Measurements from ENCODE around the gene ARHGAP44.

Gene ARHGAP44

GRCh38 chr17:13025687-13026086 is 236.4 kb downstream of the ARHGAP44 start:
- H3K27me3 Mint-ChIP-seq = peaks cover 4% of the 10 kb centered on the region
- H3K4me3 Mint-ChIP-seq = no peak overlapping the region
- H3K27ac Mint-ChIP-seq = no peak overlapping the region
- no peaks in the 10 kb centered on the region for H3K4me1 Mint-ChIP-seq
- no peaks in the 10 kb centered on the region for H3K36me3 Mint-ChIP-seq
- no peaks in the 10 kb centered on the region for H3K9me3 Mint-ChIP-seq

DNA sequence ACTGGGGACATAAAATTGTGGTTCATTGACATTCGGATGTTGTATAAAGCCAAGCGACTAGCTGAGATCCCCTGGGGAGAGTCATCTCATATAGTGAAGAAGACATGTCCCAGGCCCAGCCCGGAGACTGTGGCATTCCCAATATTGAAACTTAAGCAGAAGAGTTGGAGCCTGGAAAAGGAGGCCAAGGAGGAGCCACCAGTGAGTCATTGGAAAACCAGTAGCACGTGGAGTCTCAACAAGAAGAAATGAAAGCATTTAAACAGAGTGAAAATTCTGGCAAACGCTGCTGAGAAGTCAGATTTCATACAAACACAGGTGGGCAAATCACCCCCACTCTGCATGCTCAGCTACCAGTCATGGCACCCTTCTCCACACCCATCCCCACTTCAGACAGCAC is 237.9 kb downstream of the ARHGAP44 start:
- Mint-ChIP-seq H3K4me1 (peaks cover 13% of the 10 kb centered on the region), H3K9me3 (no peaks in the 10 kb centered on the region), H3K36me3 (no peaks in the 10 kb centered on the region), H3K27ac (peak overlapping the region; percentile 42), H3K27me3 (peaks cover 4% of the 10 kb centered on the region), H3K4me3 (no peak overlapping the region)

GRCh38 chr17:13029340-13029739 is 240.0 kb downstream of the ARHGAP44 start:
- Mint-ChIP-seq H3K36me3 (no peaks in the 10 kb centered on the region), H3K9me3 (no peaks in the 10 kb centered on the region), H3K27ac (no peak overlapping the region), H3K27me3 (peaks cover 4% of the 10 kb centered on the region), H3K4me3 (no peak overlapping the region), H3K4me1 (peaks cover 15% of the 10 kb centered on the region)

DNA sequence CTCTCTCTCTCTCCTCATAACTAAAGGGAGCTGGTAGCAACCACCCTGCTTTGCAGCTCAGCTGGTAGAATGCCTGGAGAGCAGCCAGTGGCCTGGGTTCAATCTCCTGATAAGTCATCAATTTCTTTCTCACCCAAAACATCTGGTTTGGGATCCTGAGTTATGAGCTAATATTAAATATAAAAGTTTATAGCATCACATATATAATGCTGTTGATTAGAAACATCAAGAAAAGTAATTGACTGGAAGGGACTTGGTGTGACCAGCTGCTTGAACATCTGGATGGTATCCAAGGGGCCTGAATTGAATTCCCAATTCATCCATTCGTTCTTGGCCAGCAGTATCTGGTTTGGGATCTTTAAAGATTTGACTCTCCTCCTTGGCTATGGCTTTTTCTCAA is 240.8 kb downstream of the ARHGAP44 start:
- H3K27me3 Mint-ChIP-seq = peaks cover 4% of the 10 kb centered on the region
- no peaks in the 10 kb centered on the region for H3K9me3 Mint-ChIP-seq
- H3K4me3 Mint-ChIP-seq = no peak overlapping the region
- no peaks in the 10 kb centered on the region for H3K36me3 Mint-ChIP-seq
- no peak overlapping the region for H3K27ac Mint-ChIP-seq
- H3K4me1 Mint-ChIP-seq = peaks cover 15% of the 10 kb centered on the region

GRCh38 chr17:13030459-13031300 is 241.4 kb downstream of the ARHGAP44 start:
- H3K27ac Mint-ChIP-seq = no peak overlapping the region
- H3K4me3 Mint-ChIP-seq = no peak overlapping the region
- peaks cover 4% of the 10 kb centered on the region for H3K9me3 Mint-ChIP-seq
- H3K36me3 Mint-ChIP-seq = peaks cover 1% of the 10 kb centered on the region
- peaks cover 4% of the 10 kb centered on the region for H3K27me3 Mint-ChIP-seq
- H3K4me1 Mint-ChIP-seq = peaks cover 15% of the 10 kb centered on the region

- Mint-ChIP-seq H3K4me3 (no peak overlapping the region), H3K9me3 (peaks cover 4% of the 10 kb centered on the region), H3K4me1 (peaks cover 15% of the 10 kb centered on the region), H3K36me3 (peaks cover 1% of the 10 kb centered on the region), H3K27me3 (peaks cover 1% of the 10 kb centered on the region), H3K27ac (peak overlapping the region; percentile 20)
Observed at GRCh38 chr17:13031718-13032350, 242.5 kb downstream of the ARHGAP44 start.

DNA sequence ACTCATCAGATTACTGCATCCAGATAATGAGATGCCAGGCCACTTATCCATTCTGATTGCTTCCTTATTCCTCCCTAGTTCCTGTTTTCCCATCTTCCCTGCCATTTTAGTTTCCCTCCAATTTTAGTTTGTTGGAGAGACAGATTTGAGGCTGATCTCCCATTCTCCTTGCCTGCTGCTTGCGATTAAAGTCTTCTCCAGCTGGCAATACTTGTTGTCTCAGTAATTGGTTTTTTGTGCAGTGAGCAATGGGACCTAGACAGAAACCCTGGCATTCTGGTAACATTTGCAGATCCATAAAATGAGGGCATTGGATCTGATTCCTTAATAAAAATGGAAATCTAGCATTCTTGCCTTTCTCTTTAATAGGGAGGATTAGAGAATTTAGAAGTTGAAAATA is 246.1 kb downstream of the ARHGAP44 start:
- peaks cover 15% of the 10 kb centered on the region for H3K4me1 Mint-ChIP-seq
- no peak overlapping the region for H3K4me3 Mint-ChIP-seq
- peaks cover 1% of the 10 kb centered on the region for H3K36me3 Mint-ChIP-seq
- peaks cover 4% of the 10 kb centered on the region for H3K9me3 Mint-ChIP-seq
- H3K27ac Mint-ChIP-seq = no peak overlapping the region
- no peaks in the 10 kb centered on the region for H3K27me3 Mint-ChIP-seq

DNA sequence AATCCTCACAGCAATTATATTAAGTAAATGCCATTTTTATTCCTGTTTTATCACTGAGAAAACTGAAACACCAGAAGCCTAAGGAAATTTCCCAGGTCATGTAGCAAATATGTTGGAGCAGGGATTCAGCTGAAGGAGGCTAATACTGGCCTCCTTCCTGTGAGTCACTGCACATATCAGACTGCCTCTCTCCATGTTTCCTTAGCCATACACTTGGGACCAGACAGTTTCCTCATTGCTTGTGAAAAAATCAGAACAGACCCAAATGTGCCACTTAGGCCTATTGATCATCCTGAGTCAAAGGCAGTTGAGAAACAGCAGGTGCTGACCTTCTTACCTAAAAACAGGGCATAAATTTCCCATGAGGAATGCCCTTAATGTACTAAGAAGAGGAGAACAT is 247.5 kb downstream of the ARHGAP44 start:
- peaks cover 1% of the 10 kb centered on the region for H3K36me3 Mint-ChIP-seq

DNA sequence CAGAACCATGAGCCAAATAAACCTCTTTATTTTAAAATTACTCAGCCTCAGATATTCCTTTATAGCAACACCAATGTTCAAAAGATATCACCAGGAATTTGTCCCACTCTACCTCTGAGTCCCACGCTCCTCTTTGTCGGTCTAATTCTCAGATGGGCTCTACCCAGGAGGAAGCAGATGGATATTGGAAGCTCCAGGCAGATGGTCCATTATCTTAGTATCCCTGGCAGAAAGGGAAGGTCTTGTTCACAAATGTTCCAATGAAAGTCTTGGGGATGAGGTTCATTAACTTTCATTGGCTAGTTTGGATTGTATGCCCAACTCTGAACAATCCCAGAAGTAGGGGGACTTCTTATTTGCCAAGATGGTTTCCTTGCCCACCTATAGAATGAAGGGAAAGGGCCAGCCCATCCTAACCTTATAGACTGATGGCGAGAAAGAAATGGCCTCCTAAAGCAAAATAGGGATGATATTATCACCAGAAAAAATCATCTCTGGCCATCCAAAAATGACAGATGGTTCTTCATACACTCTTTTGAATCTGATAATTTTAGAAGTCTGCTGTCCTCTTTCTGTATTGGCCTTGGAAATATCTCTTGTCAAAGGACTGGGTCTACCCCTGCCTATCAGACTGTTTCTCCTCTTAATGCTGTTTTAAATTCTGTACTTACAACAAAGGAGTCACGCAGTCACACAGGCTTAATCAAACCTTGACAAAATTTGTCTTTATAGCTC is 249.8 kb downstream of the ARHGAP44 start:
- peaks cover 1% of the 10 kb centered on the region for H3K36me3 Mint-ChIP-seq
- H3K27me3 Mint-ChIP-seq = peaks cover 5% of the 10 kb centered on the region
- H3K4me3 Mint-ChIP-seq = no peak overlapping the region
- no peaks in the 10 kb centered on the region for H3K4me1 Mint-ChIP-seq
- peaks cover 4% of the 10 kb centered on the region for H3K9me3 Mint-ChIP-seq
- H3K27ac Mint-ChIP-seq = no peak overlapping the region

More for the DNA sequence above, 247.5 kb downstream of the ARHGAP44 start:
- Mint-ChIP-seq H3K9me3 (peaks cover 4% of the 10 kb centered on the region), H3K27me3 (peaks cover 1% of the 10 kb centered on the region), H3K4me1 (peaks cover 6% of the 10 kb centered on the region), H3K4me3 (no peak overlapping the region), H3K27ac (no peak overlapping the region)

Data from activated naive CD4-positive, alpha-beta T cell treated with anti-CD3 and anti-CD28 coated beads, Interleukin-2, amount 50 U/mL, for 24 hours (primary cell).